Erythroblast (primary cell): Measurements from ENCODE around the gene ABI3.
A peak's percentile ranks its signal among the peaks of the same experiment; 100 is the strongest.

ENCODE experiments used
- GATA1 ChIP-seq: IDR thresholded peaks from 2 replicates; pipeline ENCODE4 v1.6.1; 2011; ENCODE audit warnings: low read depth, mild to moderate bottlenecking, control low read depth, low read length, moderate library complexity
- POLR2A ChIP-seq: IDR thresholded peaks from 2 replicates; pipeline ENCODE4 v1.6.1; 2011; ENCODE audit warnings: mild to moderate bottlenecking, low read length

DNA sequence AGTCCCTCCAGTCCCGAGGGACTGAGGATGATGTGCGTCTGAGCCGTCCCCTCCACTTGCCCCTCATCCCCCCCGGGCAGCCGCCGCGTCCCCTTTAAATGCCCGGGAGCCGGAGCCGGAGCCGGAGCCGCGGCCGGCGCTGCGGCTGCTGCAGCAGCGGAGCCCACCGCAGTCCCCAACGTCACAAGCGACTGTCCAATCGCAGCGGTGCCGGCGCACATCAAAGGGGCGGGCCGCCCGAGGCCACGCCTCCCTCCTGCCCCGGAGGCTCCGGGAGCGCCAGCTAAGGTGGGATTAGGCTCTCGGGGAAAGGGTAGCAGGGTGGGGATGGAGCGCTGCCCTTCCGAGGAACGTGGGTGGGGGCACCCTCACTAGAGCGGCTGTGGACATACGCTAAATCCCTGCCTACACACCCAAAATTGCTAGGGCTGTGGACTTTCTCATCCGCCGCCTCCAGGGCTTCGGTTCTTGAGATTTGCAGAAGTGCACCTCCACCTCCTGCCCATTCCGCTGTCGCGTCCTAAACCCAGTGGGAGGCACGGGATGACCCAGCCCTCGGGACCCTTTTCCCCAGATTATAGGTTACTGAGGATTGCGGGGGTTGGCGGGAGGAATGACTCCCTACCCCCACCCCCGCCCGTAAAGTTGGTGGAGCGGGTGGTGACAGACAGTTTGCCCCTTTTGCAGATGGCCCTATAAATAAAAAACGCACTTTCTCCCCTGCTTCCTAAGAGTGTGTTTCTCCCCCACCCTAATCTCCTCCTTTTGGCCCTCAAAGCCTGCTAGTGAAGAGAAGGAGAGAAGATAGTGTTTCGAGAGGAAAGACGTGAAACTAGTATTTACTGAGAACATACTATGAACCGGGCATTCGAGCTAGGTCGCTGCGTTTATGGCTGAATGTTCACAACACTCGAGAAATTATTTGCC, 20.4 kb downstream of the ABI3 start, which contains the start of gene PHOSPHO1:
- TF ChIP-seq POLR2A: peak; percentile 92
- no peak for TF ChIP-seq GATA1
